ENCODE measurements around the gene CCDC68.

CCDC68 gene

DNA sequence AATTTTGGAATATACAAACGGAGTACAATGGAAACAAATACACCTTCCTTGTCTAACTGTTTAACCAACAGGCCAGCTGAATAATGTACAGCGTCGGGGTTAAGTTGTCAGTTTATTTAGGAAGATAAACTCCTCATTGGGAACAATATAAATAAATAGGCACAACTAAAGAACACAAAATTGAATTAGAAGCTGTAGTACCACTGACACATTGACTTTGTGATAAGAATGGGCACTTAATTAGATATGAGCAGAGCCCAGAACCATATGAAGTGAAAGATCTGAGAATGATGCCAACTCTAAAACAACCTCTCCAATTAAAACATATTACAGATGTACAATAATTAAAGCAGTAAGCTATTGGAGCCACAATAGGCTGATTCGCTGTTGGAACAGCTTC is 44.4 kb downstream of the CCDC68 start (continued):
- TF ChIP-seq, protein P1, sequence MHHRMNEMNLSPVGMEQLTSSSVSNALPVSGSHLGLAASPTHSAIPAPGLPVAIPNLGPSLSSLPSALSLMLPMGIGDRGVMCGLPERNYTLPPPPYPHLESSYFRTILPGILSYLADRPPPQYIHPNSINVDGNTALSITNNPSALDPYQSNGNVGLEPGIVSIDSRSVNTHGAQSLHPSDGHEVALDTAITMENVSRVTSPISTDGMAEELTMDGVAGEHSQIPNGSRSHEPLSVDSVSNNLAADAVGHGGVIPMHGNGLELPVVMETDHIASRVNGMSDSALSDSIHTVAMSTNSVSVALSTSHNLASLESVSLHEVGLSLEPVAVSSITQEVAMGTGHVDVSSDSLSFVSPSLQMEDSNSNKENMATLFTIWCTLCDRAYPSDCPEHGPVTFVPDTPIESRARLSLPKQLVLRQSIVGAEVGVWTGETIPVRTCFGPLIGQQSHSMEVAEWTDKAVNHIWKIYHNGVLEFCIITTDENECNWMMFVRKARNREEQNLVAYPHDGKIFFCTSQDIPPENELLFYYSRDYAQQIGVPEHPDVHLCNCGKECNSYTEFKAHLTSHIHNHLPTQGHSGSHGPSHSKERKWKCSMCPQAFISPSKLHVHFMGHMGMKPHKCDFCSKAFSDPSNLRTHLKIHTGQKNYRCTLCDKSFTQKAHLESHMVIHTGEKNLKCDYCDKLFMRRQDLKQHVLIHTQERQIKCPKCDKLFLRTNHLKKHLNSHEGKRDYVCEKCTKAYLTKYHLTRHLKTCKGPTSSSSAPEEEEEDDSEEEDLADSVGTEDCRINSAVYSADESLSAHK (tag by site-specific recombination; IDR thresholded peaks at IDR 0.05): no peak
- no peak for TF ChIP-seq ZNF777 (tag by site-specific recombination; IDR thresholded peaks at IDR 0.05; ENCODE audit: borderline replicate concordance)
- no peak for TF ChIP-seq MEIS1 (CRISPR knock-in tag; IDR thresholded peaks at IDR 0.05; ENCODE audit: borderline replicate concordance)
- no peak for TF ChIP-seq ZNF514 (tag by site-specific recombination; IDR thresholded peaks at IDR 0.05)
- no peak for TF ChIP-seq ZNF10 (tag by site-specific recombination; IDR thresholded peaks at IDR 0.05)

GRCh38 chr18:54911551-54911950 is 47.7 kb downstream of the CCDC68 start:
- no peaks in the 10 kb centered on the region for H3K9me3 ChIP-seq (ENCODE audit: control insufficient read depth, insufficient read depth, low read depth, low read length)
- ChIA-PET POLR2A (no interaction called here), CTCF (no interaction called here)
- H3K36me3 ChIP-seq (ENCODE audit: control insufficient read depth in 2 of 2, insufficient read depth in 1 of 2, low read length in 2 of 2): no peaks in the 10 kb centered on the region
- no peaks in the 10 kb centered on the region for H3K4me1 ChIP-seq (ENCODE audit: control insufficient read depth, insufficient read depth, low read length)
- TF ChIP-seq PRDM1 (tag by site-specific recombination; IDR thresholded peaks at IDR 0.05) (no peak), ZNF398 (tag by site-specific recombination; IDR thresholded peaks at IDR 0.05) (no peak), SP3 (tag by site-specific recombination; IDR thresholded peaks at IDR 0.05) (no peak), ZNF416 (tag by site-specific recombination; IDR thresholded peaks at IDR 0.05) (no peak), ZNF2 (tag by site-specific recombination; IDR thresholded peaks at IDR 0.05) (no peak), HOXC10 (CRISPR knock-in tag; IDR thresholded peaks at IDR 0.05) (no peak), KLF16 (tag by site-specific recombination; IDR thresholded peaks at IDR 0.05) (no peak), KLF10 (tag by site-specific recombination; IDR thresholded peaks at IDR 0.05) (no peak), ZNF366 (tag by site-specific recombination; conservative IDR thresholded peaks at IDR 0.05) (no peak), ZNF133 (tag by site-specific recombination; IDR thresholded peaks at IDR 0.05) (no peak), ZBTB11 (tag by site-specific recombination; conservative IDR thresholded peaks at IDR 0.05; ENCODE audit: low read depth) (no peak), ZNF449 (tag by site-specific recombination; IDR thresholded peaks at IDR 0.05) (no peak)
- TF ChIP-seq, protein P2, sequence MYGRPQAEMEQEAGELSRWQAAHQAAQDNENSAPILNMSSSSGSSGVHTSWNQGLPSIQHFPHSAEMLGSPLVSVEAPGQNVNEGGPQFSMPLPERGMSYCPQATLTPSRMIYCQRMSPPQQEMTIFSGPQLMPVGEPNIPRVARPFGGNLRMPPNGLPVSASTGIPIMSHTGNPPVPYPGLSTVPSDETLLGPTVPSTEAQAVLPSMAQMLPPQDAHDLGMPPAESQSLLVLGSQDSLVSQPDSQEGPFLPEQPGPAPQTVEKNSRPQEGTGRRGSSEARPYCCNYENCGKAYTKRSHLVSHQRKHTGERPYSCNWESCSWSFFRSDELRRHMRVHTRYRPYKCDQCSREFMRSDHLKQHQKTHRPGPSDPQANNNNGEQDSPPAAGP (tag by site-specific recombination; IDR thresholded peaks at IDR 0.05): no peak
- TF ChIP-seq, protein P3, sequence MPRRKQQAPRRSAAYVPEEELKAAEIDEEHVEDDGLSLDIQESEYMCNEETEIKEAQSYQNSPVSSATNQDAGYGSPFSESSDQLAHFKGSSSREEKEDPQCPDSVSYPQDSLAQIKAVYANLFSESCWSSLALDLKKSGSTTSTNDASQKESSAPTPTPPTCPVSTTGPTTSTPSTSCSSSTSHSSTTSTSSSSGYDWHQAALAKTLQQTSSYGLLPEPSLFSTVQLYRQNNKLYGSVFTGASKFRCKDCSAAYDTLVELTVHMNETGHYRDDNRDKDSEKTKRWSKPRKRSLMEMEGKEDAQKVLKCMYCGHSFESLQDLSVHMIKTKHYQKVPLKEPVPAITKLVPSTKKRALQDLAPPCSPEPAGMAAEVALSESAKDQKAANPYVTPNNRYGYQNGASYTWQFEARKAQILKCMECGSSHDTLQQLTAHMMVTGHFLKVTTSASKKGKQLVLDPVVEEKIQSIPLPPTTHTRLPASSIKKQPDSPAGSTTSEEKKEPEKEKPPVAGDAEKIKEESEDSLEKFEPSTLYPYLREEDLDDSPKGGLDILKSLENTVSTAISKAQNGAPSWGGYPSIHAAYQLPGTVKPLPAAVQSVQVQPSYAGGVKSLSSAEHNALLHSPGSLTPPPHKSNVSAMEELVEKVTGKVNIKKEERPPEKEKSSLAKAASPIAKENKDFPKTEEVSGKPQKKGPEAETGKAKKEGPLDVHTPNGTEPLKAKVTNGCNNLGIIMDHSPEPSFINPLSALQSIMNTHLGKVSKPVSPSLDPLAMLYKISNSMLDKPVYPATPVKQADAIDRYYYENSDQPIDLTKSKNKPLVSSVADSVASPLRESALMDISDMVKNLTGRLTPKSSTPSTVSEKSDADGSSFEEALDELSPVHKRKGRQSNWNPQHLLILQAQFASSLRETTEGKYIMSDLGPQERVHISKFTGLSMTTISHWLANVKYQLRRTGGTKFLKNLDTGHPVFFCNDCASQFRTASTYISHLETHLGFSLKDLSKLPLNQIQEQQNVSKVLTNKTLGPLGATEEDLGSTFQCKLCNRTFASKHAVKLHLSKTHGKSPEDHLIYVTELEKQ (tag by site-specific recombination; IDR thresholded peaks at IDR 0.05; ENCODE audit: borderline replicate concordance): no peak
- H3K27ac ChIP-seq (ENCODE audit: extremely low read depth, low read depth, low read length): no peak overlapping the region
- no peak overlapping the region for H3K4me3 ChIP-seq (ENCODE audit: low read depth, low read length)

All from HEK293 (cell line).